ENCODE data around the gene SCARF2. TPM values are rescaled to one million over a fixed set of nuclear protein-coding genes. Genes with fewer than 3 reads are reported as not detected.

Gene SCARF2
- total RNA-seq, 1 experiment from 2014 or later = 10.8 TPM

DNA sequence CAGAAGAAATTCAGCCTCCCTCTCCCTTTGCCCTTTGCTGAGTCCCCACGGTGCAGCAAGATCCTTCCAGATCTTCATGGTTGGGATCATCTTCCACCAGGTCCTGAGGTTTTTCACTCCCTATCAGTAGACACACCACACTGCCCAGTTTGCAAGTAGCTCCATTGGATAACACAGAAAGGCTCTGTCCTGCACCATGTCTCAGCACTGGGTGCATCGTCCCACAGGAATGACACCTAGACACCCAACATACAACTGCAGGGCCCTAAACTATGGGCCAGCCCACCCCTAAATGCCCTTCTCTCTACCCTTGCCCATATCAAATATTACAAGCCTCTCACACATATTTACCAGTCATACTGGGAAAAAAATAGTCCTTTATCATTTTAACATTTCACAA lies 48.6 kb upstream of the SCARF2 start:
- Histone ChIP-seq H3K9ac (ENCODE audit: extremely low read depth, insufficient read length, low read length) (no peak overlapping the region), H3K4me1 (ENCODE audit: insufficient read depth, low read length) (no peaks in the 10 kb centered on the region), H3K18ac (ENCODE audit: insufficient read length, low read depth, low read length) (no peak overlapping the region), H3K14ac (ENCODE audit: insufficient read depth, low read length) (no peak overlapping the region), H3K27ac (ENCODE audit: insufficient read length, low read depth, low read length) (no peak overlapping the region), H2AK5ac (ENCODE audit: insufficient read length, low read length) (no peak overlapping the region), H3K56ac (ENCODE audit: insufficient read length, low read depth, low read length) (no peak overlapping the region), H3K27me3 (ENCODE audit: insufficient read depth, low read length) (no peaks in the 10 kb centered on the region), H3K79me1 (ENCODE audit: insufficient read depth, low read depth, low read length, poor library complexity, severe bottlenecking) (no peaks in the 10 kb centered on the region), H3T11ph (ENCODE audit: low read length) (no peak overlapping the region), H2BK15ac (ENCODE audit: low read depth, low read length) (no peak overlapping the region), H3K79me2 (ENCODE audit: insufficient read depth, low read length) (no peaks in the 10 kb centered on the region), H2BK20ac (ENCODE audit: low read depth, low read length, poor library complexity, severe bottlenecking) (no peak overlapping the region), H3K23me2 (ENCODE audit: insufficient read length, low read depth, low read length, poor library complexity, severe bottlenecking) (no peaks in the 10 kb centered on the region), H3K4ac (ENCODE audit: low read depth, low read length) (no peak overlapping the region), H3K23ac (ENCODE audit: insufficient read length, low read depth, low read length) (no peak overlapping the region), H4K91ac (ENCODE audit: insufficient read length, low read depth, low read length) (no peak overlapping the region), H2BK12ac (ENCODE audit: insufficient read length, low read depth, low read length) (no peak overlapping the region), H2BK5ac (ENCODE audit: insufficient read length, low read length) (no peak overlapping the region), H3K4me2 (ENCODE audit: insufficient read depth, insufficient read length, low read length) (no peak overlapping the region), H4K20me1 (ENCODE audit: control insufficient read depth, insufficient read depth, insufficient read length) (no peaks in the 10 kb centered on the region), H2AFZ (ENCODE audit: low read length) (no peak overlapping the region), H4K5ac (ENCODE audit: insufficient read length, low read depth, low read length) (no peak overlapping the region), H3K9me3 (ENCODE audit: control insufficient read depth, low read depth, low read length) (no peaks in the 10 kb centered on the region), H4K8ac (replicated peaks; ENCODE audit: insufficient read length, low read depth, low read length) (no peak overlapping the region), H2BK120ac (ENCODE audit: low read depth, low read length, poor library complexity, severe bottlenecking) (no peak overlapping the region)
- Mint-ChIP-seq H3K9me3 (no peaks in the 10 kb centered on the region), H3K4me3 (no peak overlapping the region), H3K27ac (no peak overlapping the region), H3K36me3 (ENCODE audit: insufficient read depth in 1 of 3, low read depth in 3 of 3) (peaks cover 4 to 16% (median 8%) of the 10 kb centered on the region in 3 experiments; a peak in 6 of 7 replicates), H3K27me3 (ENCODE audit: low read depth) (no peaks in the 10 kb centered on the region), H3K4me1 (peaks cover 3 to 12% of the 10 kb centered on the region in 2 experiments)
- TF ChIP-seq, protein P1, sequence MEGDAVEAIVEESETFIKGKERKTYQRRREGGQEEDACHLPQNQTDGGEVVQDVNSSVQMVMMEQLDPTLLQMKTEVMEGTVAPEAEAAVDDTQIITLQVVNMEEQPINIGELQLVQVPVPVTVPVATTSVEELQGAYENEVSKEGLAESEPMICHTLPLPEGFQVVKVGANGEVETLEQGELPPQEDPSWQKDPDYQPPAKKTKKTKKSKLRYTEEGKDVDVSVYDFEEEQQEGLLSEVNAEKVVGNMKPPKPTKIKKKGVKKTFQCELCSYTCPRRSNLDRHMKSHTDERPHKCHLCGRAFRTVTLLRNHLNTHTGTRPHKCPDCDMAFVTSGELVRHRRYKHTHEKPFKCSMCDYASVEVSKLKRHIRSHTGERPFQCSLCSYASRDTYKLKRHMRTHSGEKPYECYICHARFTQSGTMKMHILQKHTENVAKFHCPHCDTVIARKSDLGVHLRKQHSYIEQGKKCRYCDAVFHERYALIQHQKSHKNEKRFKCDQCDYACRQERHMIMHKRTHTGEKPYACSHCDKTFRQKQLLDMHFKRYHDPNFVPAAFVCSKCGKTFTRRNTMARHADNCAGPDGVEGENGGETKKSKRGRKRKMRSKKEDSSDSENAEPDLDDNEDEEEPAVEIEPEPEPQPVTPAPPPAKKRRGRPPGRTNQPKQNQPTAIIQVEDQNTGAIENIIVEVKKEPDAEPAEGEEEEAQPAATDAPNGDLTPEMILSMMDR (conservative IDR thresholded peaks at IDR 0.05) = no peak
- no peak for DNase-seq
- no CpG with 5 or more reads among the region's 2 CpGs for WGBS (ENCODE audit: extremely low coverage, insufficient read length, low lambda C conversion rate)
